Hematopoietic multipotent progenitor cell treated with erythropoietin and hydrocortisone succinate and interleukin-3 and kit ligand, for 15 days (in vitro differentiated cells): Measurements from ENCODE around the gene C11orf42.
"Not testable (repeated sequence)": the region's sequence is repeated elsewhere in the genome, so short reads cannot be mapped to it uniquely, and the experiment has no call there.

Experiments used
- DNase-seq: peaks from one replicate; pipeline ENCODE4 v3.0.0-alpha.2; 2015; ENCODE audit warnings: low spot score

Gene C11orf42

DNA sequence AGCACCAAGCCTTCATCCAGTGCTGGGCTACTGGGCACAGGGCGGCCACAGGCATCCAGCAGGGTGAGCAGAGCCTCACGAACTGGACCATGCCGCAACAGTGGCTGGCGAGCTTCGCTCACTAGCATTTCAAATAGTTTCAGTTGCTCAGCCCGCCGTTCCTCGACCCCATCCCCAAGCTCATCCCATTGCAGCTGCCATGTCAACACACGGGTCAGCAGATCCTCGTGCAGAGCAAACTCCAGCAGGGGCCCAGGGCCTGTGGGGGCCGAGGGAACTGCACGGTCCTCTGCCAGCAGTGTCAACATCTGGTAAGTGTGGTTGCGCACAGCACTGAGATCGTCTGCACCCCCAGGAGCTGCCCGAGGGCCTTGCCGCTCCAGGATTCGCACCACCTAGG, 18.5 kb downstream of the C11orf42 start:
- DNase-seq, result no peak

GRCh38 chr11:6224421-6224820, 19.1 kb downstream of the C11orf42 start:
- DNase-seq, result no peak

DNA sequence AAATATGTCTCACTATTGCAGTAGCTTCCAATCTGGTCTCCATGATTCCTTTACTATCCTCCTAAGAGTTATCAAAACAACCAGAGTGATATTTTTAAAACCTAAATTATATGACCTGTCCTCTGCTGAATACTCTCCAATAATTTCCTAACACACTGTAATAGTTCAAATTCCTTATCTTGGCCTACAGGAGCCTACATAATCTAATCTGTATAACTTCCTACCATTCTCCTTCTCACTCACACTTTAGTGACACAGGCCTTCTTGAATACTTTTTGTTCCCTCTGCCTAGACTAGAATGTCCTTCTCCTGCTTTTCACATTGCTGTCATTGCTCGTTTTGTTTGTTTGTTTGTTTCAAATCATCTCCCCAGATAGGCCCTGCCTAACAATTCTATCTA, 19.7 kb downstream of the C11orf42 start:
- DNase-seq, result no peak

- DNase-seq, result no peak
Measured at GRCh38 chr11:6225896-6226295, 20.5 kb downstream of the C11orf42 start.

DNA sequence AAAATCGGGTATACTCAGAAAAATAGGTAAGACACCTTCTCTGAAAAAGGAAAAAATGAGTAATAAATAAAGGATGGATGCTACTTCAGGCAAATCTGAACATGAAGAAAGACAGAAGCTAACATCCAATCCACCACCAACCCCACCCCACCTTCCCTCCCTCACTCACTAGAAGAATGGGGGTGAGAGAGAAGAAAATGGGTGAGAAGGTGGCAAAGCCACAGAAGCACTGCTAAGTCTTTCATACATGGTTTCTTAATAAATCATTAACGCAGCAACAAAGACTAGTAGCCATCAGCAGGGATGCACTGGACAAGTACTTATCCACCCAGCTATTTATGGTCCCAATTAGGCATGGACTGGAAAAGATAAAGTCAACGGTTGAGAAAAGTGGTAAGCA, 23.2 kb downstream of the C11orf42 start:
- no peak for DNase-seq

- no peak for DNase-seq
Measured at GRCh38 chr11:6229911-6230310, 24.6 kb downstream of the C11orf42 start.

DNA sequence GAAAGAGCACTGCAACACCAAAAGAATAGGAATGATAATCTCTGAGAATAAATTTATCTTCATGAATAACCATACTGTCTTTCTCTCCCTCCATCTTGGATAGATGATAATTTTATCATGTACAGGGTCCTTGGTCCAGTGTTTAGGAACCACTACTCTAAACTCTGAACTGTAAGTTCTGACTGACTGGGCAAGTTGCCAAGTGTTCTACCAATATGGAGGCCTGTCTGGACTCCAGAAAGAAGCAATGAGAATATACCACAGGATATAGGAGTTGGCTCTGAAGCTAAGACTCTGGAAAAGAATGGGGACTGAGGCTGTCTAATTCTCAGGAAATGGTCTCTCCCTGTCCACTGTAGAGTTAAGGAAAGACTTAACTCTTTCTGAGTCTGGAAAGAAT, 27.5 kb downstream of the C11orf42 start:
- peak; percentile 47 for DNase-seq

- DNase-seq, result no peak
Measured at GRCh38 chr11:6233984-6234386, 28.6 kb downstream of the C11orf42 start.

- DNase-seq, result peak; percentile 100
Measured at GRCh38 chr11:6234387-6235107, 29.2 kb downstream of the C11orf42 start, which contains the start of gene FHIP1B. Gene FHIP1B (minus strand): TSS chr11:6234636. CDS start chr11:6224516, 10,120 bp downstream.

DNA sequence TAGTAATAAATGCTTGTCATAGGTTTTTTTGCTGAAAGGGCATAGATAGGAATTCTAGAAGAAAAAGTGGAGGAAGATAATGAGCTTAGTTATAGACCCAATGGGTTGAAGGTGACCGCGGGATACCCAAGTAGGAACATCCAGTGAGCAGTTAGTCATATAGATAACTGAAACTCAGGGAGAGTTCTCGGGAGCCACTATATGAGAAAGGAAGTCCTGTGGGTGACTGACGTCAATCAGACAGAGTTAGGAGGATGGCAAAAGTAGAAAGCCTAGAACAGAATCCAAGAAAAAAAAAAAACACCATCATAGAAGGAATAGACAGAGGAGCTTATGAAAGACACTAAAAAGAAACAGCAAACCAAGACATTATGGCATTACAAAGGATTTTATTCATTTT, 31.9 kb downstream of the C11orf42 start:
- no peak for DNase-seq

DNA sequence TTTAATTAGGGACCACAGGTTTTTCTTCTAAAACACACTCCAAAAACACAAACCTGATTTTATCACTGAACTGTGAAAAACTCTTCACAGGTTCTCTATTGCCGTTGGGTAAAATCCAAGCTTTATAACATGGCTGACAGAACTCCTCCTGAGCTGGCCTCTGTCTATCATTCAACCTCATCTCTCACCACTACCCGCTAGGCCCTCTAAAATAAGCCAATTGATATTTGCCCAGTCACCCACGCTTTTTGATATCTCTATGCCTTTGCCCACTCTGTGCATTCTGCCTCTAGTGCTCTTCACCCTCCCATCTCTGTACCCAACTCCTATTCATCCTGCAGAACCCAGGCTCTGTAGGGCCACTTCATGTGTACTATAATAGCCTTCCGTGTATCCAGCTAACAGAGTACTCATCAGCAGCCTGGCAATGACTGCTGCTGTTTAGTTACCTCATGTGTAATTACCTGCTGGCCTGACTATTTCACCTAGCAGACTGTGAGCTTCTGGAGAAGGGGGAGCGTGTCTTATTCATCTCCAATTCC, 32.5 kb downstream of the C11orf42 start:
- no peak for DNase-seq

DNA sequence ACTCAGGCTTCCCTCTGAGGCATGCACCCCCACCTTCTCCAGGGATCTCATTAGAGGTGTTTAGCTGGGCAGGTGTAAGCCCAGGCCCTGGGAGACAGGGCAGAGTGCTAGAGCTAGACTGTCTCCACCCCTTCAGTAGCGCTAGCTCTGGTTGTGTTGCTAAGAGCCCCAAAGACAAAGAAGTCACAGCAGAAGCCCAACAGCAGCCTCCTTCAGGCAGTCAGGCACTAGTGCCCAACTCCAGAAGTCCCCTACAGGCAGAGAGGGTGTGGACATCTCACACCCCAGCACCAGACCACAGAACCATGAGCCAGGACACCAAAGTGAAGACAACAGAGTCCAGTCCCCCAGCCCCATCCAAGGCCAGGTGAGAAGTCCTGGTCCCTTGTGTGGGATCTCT, 33.5 kb downstream of the C11orf42 start, which contains the start of gene CNGA4:
CNGA4 (plus strand) TSS at position 188 of the 400 bp plus-strand sequence; CDS start at position 306, 118 bp downstream.
- DNase-seq, result no peak

- DNase-seq, result no peak
Measured at GRCh38 chr11:6240139-6240538, 34.8 kb downstream of the C11orf42 start.

GRCh38 chr11:6240781-6241180, 35.4 kb downstream of the C11orf42 start:
- DNase-seq, result no peak

GRCh38 chr11:6241316-6241715, 36.0 kb downstream of the C11orf42 start:
- DNase-seq, result no peak

DNA sequence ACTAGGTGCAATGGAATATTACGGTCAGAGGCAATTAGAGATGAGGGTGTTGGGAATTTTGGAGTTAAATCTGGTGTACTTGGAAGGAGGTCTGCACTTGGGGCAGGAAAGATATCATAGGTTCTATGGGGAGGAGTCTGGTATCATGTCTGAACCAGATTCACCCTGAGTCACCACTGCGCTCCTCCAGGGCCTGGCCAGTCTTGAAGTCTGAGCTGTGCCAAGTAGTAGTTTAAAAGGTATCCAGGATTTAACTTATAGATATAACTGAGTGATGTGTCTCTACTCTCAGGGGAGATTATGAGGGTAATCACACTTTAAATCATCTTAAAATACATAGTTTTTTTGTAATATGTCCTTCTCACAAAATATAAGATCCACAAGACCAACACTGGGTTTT, 40.2 kb downstream of the C11orf42 start:
- DNase-seq, result peak; percentile 48

DNA sequence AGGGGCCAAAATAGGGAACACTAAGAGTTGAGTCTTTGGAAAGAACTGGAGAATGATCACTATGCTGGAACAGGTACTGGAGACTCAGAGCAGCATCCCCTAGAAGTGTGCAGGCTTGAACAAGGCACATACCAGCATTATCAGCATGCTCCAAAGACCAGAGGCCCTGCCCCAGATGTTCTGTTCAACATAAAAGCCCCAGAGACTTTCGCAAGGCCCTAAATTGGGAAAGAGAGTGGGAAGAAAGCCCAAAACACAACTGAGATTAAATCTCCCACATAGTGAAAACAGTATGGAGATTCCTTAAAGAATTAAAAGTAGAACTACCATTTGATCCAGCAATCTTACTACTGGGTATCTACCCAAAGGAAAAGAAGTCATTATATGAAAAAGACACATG, 42.9 kb downstream of the C11orf42 start:
- no peak for DNase-seq

- not testable (repeated sequence) for DNase-seq
Measured at GRCh38 chr11:6248897-6249296, 43.5 kb downstream of the C11orf42 start.

- DNase-seq, result peak; percentile 91
Measured at GRCh38 chr11:6249770-6250555, 44.6 kb downstream of the C11orf42 start.

DNA sequence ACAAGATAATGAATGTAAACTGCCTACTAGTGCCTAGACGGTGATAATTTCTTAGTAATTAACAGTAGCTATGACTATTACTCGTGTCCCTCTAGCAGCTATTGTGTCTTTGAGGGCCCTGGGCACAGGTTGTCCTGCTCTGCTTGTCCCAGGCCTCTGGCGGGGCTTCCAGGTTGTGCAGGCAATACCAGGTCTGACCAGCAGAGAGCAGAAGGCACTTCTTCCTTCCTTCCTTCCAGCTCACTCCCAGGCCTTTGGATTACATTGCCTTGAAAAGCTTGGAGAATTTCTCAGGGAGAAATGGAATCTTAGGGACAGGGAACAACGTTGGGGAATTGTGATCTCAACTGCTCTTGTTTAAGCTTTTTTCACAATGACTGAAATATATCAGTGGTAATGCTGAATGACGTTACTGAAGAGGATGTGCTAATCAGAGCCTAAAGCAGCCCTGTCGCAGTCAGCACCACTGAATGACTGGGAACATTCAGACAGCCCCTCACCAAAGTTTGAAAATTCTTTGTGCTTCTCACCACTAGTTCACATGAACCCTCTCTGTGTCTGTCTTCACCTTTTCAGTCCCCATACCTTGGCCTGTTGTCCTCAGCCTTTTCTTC, 45.9 kb downstream of the C11orf42 start:
- peak; percentile 74 for DNase-seq

GRCh38 chr11:6251990-6252473, 46.7 kb downstream of the C11orf42 start:
- peak; percentile 87 for DNase-seq

DNA sequence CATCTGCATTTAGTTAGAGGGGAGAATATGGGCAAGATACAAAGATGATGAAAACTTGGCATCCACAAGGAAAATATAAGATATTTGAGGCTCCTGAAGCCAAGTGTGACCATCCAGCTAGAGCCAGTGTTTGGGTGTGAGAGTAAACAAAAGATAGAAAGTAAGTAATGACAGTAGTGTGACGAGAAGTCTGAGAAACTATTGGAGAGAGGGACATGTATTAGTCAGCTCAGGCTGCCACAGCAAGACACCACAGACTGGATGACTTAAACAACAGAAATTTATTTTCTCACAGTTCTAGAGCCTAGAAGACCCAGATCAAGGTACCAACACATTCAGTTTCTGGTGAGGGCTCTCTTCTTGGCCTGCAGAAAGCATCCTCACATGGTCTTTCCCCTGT, 47.8 kb downstream of the C11orf42 start:
- no peak for DNase-seq
